HG02642 (cell line): ENCODE results near the gene DOCK9.

ENCODE experiments used
- ATAC-seq: cut with Tn5 transposase; IDR thresholded peaks from one replicate; pipeline ENCODE4 v1.9.1; 2021; ENCODE audit warnings: mild to moderate bottlenecking; ENCODE audit not compliant: unreplicated experiment, poor library complexity

DOCK9 gene, protein sequence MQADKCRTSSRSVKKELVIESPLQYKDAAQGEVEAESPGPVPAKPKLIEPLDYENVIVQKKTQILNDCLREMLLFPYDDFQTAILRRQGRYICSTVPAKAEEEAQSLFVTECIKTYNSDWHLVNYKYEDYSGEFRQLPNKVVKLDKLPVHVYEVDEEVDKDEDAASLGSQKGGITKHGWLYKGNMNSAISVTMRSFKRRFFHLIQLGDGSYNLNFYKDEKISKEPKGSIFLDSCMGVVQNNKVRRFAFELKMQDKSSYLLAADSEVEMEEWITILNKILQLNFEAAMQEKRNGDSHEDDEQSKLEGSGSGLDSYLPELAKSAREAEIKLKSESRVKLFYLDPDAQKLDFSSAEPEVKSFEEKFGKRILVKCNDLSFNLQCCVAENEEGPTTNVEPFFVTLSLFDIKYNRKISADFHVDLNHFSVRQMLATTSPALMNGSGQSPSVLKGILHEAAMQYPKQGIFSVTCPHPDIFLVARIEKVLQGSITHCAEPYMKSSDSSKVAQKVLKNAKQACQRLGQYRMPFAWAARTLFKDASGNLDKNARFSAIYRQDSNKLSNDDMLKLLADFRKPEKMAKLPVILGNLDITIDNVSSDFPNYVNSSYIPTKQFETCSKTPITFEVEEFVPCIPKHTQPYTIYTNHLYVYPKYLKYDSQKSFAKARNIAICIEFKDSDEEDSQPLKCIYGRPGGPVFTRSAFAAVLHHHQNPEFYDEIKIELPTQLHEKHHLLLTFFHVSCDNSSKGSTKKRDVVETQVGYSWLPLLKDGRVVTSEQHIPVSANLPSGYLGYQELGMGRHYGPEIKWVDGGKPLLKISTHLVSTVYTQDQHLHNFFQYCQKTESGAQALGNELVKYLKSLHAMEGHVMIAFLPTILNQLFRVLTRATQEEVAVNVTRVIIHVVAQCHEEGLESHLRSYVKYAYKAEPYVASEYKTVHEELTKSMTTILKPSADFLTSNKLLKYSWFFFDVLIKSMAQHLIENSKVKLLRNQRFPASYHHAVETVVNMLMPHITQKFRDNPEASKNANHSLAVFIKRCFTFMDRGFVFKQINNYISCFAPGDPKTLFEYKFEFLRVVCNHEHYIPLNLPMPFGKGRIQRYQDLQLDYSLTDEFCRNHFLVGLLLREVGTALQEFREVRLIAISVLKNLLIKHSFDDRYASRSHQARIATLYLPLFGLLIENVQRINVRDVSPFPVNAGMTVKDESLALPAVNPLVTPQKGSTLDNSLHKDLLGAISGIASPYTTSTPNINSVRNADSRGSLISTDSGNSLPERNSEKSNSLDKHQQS (N-terminal part only)

DNA sequence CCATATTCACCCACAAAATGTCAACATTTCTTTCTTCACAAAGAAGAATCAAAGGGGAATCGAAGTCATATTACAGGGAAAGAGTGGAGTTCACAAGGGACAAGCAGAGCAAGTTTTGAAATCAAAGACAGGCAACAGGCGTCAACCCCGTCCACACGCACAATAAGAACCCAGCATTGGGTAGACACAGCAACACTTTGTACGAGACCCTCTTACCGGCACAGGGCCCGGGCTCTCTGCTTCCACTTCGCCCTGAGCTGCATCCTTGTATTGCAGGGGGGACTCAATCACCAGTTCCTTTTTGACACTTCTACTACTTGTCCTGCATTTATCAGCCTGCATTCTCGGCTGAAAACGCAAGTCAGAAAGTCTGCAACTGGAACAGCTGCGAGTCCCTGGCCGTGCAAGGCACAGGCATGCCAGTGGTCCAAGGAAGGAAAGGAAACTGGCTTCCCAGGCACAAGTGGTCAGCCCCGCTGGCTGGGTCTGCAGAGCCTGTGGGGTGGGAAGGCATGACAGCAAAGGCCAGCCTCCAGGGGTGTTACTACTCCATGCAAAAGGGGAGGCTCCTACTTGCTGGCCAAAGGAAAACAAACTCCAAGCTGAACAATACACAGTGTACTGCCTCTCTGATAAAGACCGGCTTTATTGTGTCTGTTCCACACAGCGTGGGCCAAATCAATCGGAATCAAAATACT, at the start of gene DOCK9:
DOCK9 (minus strand) TSS at position 497 of the 698 bp plus-strand sequence; CDS start at position 342, 155 bp downstream.
- ATAC-seq: no peak

DNA sequence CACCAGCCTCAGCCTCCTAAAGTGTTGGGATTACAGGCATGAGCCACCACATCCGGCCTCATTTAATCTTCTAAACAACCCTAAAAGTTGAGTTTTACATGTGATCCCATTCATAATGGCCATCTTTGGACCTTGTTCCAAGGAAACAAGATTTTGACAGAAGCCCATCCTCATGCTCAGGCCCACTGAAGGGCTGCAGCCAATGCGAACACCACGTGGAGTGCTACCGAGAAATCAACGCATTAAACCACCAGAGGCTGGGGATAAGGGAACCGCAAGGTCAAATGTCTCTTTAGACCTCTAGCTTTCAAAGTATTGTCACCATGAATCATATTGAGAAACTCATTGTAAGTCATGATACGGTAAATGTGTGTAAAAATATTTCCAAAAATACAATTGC, 49.4 kb upstream of the DOCK9 start:
- no peak for ATAC-seq

DNA sequence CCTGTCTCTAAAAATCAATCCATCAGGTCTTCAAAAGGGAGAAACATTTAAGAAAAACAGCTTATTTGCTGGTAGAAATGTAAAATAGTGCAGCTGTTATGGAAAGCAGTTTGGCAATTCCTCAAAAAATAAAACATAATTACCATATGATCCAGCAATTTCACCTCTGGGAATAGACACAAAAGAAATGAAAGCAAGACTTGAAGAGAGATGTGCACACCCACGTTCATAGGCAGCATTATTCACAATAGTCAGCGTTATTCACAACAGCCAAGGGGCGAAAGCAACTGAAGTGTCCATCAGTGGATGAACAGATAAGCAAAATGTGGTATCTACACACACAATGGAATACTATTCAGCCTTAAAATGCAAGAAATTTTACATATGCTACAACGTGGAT, 45.1 kb upstream of the DOCK9 start:
- ATAC-seq: no peak

DNA sequence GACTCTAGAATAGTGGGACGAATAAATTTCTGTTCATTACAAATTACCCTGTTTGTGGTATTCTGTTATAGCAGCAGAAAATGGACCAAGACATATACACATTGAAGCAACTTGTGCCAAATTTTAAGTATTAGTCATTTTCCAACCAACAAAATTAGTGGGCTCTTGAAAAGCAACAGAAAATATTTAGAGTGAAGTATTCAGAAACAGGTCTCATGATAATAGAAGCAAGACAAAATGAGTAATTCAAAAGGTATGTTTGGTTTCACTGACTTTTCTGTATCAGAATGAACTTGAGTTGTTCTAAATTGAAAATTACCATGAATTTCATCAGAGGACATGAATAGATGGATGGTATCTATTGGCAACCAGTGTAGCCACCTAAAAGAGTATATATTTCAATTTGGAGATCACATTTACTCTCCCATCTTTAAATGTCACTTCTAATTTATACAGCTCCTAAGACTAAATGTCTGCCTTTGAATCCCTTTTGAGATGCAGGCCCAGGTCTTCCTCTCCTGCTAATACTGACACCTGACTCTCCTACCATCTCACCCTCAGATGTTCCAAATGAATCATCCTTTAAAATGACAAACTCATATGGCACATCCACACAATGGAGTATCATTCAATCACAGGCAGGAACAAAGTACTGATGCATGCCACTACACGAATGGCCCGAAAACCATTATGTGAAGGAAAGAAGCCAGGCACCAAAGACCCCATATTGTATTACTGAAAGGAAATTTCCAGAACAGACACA, 40.7 kb upstream of the DOCK9 start:
- no peak for ATAC-seq

DNA sequence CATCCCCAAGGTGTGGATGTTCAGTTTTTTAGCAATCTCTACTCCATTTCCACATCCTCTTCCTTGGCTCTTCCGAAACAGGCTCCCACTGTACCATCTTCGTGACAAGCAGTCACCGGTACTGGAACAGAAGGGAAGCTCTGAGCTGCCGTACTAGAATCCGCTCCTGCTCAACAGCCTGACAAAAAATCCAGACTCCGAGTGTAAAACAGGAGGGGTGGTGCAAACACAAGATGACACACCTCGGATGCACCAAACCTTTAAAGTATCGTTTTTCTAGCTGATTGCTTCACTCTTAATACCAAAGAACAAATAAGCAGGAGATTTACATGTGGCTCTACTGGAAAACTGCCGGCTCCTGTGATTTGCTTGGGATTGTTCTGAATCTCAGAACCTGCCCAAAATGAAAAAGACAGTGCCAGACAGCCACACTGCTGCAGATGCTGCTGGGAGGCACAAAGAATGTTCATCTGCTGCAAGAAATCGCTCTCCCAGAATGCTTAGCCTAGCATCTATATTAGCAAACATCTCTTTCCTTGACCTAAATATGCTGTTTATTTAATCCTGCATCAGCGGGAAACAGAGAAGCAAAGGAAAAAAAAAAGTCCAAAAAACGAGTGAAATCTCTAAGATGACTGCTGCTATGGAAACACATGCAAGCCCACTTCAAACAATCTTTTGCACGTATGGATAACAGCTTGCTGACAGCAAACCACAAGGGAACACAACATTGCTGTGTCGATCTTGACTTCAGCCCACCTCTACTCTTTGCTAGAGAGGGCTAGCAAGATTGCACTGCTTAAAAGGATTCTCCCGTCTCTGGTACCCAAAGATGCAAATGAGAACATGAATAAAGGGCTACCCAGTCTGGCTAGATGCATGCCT, 38.0 kb upstream of the DOCK9 start:
- ATAC-seq: no peak

DNA sequence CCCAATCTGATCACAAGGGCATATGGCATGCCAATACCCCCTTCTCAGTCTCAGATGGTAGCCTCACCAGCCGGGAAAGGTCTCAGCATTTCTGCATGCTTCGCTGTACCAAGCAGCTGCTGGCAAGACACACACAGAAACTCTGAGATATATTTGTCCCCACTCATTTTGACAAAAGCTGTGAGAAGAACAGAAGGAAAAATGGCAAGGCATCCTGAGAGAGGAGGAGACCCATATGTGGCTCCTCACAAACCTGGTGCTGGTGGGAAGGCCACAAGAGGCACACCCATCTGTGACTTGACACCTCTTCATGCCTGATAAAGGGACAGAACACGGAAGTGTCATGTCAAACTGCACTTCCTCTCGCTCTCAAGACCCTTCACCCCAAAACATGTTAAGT, 36.7 kb upstream of the DOCK9 start:
- ATAC-seq: no peak

DNA sequence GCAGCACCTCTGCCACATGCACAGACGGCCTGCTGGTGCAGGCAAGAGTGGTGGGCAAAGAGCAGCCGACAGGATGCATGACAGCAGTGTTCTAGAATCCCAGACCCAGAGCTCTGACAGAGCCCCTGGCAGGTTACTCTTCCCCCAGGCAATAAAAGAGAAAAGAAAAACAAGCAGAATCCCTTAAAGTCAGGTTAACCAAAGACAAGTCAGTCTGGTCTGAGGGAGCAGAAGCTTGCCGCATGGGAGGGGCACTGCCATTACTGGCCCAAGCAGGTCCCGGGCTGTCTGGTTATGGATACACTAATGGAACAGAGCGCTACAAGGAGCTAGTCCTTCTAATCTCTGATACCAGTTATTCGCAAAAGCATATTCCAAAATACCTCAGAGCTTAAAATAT, 36.1 kb upstream of the DOCK9 start:
- no peak for ATAC-seq

DNA sequence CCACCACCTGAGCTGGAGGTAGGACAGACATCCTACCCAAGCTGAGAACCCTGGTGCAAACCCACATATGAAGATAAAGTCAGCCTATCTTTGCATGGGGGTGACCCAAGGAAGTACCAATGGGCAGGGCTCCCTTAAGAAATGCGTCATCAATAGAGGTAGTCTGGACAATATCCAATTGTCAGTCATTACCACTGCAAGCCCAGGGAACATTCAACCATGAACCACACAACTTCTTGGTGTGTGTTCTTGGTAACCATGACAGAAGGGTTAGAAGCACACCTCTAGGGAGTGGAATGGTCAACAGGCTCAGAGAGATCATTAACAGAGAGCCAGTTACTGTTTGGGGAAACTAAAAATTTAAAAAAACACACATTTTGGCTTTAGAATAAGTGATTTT, 34.7 kb upstream of the DOCK9 start:
- no peak for ATAC-seq

DNA sequence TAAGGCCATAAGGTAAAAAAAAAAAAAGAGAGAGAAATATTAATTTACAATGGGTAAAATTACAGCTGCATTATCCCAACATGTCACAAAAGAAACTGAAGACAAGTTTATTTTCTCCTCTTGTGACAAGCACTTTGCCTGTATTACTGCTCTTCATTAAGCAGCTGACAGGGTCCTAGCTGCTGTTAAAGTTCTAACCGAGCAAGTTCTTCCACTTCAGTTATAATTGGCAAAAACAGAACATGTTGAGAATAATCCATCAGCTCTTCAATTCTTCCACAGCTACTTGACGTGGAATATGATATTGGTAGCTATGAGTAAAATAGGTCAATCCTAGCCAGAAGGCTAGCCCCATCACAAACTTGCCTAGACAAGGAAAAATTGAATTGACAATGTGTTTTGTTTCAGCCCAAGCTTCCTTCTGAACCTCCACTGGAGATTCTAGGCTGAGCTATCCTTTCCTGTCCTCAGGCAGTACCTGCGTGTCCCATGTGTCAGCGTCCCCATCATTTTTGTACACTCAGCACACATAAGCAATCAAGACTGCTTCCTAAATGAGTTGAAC, 32.2 kb upstream of the DOCK9 start:
- no peak for ATAC-seq

DNA sequence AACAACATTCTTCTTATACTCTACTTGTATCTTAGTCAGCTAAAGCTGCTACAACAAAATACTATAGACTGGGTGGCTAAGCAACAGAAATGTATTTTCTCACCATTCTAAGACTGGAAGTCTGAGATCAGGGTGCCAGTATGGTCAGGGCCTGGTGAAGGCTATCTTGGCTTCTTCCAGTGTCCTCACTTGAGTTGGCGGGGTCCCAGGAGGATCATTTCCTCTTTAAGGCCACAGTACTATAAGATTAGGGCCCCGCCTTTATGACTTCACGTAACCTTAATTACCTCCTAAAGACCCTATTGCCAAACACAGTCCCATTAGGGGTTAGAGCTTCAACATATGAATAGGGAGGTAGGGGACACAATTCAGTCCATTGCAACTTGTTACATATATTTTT, 30.7 kb upstream of the DOCK9 start:
- no peak for ATAC-seq

DNA sequence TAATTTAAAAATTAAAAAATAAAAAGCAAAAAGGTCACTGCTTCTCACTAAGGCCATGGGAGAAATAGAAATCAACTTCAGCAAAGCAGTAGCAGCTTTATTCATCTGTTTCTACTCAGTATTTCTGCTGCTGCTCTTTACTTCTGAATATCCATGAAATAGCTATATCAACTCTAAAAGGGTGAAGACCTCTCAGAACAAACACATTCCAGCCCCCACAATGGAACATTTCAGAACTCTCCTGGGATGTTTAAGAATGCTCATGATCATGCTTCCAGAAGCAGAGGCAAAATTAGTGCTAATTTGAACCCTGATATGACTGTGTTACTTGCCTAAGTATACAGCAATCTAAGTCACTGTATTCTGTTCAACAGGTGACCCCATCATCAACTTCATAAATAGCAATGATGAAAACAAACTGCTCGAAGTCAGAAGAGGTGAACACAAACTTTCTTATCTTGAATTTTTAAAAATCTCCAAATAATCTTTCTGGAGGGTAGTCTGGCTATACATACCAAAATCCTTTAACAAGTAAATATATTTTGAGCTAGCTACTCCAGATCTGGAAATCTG, 29.6 kb upstream of the DOCK9 start:
- ATAC-seq: no peak

DNA sequence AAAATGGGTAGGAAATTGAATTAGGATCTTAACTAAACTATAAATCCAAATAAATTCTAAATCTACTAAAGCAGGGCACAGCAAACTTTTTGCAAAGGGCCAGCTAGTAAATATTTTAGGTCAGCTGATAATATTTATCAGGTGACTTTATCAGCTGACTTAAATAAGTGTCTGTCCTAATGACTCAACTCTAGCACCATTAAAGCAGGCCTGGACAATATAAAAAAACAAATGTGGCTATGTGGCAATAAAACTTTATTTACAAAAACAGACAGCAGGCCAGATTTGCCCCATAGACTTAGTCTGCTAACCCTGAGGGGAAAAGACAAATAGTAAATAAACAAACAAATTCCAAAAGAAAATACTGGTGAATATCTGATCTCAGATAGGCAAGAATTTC, 27.7 kb upstream of the DOCK9 start:
- ATAC-seq: no peak

DNA sequence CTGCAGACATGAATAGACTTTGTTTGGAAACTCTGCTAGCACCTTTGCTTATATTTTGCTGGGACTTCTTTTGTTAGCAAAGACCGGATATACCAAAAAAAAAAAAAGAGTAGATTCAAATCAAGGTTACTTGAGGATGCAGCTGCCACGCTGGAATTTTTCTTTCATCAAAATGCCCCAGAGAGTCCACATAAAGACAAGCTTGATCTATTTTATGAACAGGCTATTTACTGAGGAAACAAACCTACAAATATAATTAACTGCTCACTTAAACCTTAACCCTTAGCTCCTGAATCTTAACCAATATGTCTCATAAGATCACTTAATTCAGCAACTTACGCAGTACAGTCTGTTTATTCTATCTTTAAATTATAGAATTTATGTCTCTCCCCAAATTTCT, 27.1 kb upstream of the DOCK9 start:
- ATAC-seq: no peak

DNA sequence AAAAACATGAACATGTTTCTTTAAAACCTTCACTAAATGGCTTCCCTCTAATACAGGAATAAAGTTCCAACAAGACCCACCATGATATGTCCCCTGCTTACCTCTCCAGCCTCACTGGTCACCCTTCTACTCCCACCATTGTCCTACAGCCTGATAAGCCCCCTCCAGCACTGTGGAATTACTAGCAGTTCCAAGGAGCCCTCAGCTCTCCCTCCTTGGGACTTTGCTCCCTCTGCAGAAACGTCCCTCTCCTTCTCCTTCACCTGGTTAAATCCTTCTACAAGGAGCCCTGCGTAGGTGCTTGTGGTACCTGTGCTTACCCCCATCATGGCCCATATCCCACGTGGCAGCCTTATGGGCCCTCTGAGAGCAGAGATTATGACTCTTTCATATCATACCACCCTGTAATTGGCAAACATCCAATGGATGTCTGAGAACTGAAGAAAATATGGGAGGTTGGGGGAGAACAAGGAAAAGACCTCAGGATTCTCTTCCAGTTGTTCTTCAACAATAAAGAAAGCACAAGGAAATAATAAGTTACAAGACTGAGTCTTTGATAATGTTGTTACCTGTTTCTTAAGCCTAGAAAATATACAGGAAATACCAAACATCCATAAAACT, 26.1 kb upstream of the DOCK9 start:
- ATAC-seq: no peak

DNA sequence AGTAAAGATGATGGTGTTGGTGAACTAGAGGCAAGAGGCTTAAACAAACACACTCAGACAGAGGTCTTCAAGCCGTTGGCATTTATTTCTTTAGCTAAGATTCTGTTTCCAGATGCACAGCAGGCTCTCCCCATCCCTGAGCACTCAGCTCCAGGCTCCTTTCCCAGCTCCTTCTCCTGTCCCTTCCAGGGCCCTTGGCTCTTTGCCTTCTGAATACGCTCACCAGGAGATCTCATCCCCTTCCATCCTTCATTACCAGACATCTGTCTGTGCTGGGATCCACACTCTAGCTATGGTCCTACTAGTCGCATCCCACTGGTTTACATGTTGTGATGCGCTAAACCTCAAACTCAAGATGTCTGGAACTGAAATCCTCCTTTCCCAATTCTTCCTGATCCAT, 25.3 kb upstream of the DOCK9 start:
- ATAC-seq: no peak

DNA sequence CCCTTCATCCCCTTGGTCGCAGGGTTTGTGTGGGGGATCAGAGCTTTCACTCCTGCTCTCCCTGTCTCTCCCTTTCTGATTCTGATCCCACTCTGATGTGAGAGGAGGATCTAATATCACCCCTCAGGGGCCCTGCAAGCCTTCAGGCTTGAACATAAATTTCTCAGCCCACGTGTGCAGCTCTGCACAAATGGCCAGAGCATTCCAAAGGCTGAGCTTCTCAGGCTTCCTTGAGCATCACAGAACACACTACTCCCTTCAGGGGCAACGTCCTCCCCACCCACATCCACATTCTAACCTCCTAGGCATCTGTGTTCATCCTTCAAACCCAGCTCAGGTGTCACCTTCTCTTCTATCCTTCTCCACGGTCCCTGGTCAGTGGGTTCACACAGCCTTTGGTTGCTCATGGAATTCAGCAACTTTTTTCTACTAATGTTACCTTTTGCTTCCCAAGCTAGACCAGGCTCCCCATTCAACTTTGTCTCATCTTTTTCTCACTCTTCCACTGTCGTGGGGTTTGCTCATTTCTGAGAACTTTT, 24.4 kb upstream of the DOCK9 start:
- ATAC-seq: no peak

DNA sequence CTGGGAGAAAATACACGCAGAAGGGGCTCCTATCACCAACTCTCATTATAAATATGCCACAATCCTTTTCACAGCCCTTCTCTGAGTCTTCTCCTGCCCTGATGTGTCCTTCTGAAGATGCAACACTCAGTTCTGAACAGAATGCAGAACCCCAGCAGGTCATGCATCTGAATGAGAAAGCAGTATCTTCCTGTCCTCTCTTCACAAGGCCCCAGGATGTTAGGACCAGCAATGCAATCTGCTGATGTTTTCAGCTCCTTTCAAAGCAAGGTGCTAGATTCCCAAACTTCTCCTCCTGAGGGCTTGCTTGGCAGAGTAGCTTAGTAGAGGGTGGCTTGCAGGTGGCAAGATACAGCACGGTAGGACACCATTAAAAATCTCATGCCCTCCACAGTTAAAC, 22.3 kb upstream of the DOCK9 start:
- ATAC-seq: no peak
